ENCODE results near the gene ABHD8.

Gene ABHD8

DNA sequence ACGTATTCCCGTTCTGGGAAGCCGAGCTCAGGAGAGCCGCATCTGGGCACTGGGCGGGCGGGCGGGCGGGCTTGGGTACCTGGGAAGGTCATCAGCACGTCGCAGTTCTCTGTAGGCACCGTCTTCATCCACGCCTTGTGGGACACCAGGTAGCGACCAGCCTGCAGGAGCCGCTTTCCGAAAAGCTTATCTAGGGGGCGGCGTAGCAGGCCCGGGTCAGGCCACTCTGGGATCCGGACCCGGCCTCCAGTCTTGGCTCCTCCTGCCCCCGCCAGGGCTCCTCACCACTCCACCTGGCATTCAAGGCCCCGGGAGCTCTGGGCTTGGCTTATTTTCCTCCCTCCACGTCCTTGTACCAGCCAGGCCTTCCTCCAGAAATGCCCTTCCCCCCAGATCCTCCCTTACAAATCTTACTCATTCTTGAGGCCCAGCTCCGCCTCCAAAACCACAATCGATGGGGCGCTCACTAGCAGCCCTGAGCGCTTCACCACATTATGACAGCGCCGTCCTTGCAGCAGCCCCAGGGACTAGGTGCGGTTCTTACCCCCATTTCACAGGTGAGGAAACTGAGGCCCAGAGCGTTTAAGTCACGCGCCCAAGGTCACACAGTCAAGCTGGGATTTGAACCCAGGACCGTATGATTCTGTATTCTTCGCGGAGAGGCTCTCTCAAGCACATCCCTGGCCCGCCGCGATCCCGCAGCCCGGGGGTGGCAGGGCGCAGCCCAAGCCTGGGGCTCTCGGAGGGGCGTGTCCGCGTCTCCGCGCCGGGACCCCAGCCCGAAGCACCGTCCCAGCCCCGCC is 30.6 kb upstream of the ABHD8 start:
- peak; percentile 76 for DNase-seq (ENCODE audit: low read depth)

GRCh38 chr19:17332677-17333581 is 29.7 kb upstream of the ABHD8 start:
- DNase-seq (ENCODE audit: low read depth): peak; percentile 53

GRCh38 chr19:17332360-17332676 is 29.1 kb upstream of the ABHD8 start:
- no peak for DNase-seq (ENCODE audit: low read depth)

GRCh38 chr19:17331045-17331558 is 27.9 kb upstream of the ABHD8 start:
- DNase-seq (ENCODE audit: low read depth): no peak

DNA sequence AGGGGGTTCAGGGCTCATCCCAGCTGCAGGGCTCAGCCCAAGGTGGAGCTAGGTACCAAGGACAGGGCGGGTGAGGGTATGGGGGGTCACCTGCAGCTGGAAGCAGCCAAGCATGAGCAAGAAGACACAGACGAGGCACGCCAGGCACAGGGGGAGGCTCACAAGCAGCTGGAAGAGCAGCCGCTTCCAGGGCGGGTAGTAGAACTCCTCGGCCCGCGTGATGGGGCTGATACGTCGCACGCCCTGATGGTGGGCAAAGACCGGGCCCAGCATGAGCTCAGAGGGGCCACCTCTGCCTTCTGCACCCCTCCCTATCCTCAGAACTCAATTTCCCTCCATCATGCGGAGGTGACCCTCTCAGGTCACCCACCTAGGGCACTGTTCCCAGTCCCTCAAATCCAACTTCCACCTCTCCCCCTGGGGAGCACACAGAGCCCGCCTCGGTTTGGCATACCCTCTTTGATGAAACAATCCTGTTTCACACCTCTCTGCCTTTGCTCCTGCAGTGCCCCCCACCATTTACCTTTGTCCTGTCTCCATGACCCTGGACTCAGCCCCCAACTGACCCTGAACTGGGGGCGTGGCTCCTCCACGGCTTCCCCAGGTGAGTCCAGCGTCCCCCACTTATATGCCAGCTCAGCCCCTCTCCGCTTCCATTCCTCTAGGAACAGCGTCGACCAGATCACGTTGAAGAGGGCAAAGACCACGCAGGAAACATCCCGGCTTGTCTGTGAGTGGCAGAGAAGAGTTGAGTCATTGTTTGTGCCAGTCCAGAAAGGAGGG is 27.2 kb upstream of the ABHD8 start:
- no peak for DNase-seq (ENCODE audit: low read depth)

GRCh38 chr19:17329366-17330261 is 26.4 kb upstream of the ABHD8 start:
- DNase-seq (ENCODE audit: low read depth): no peak

GRCh38 chr19:17328517-17329365 is 25.5 kb upstream of the ABHD8 start:
- DNase-seq (ENCODE audit: low read depth): peak; percentile 15

DNA sequence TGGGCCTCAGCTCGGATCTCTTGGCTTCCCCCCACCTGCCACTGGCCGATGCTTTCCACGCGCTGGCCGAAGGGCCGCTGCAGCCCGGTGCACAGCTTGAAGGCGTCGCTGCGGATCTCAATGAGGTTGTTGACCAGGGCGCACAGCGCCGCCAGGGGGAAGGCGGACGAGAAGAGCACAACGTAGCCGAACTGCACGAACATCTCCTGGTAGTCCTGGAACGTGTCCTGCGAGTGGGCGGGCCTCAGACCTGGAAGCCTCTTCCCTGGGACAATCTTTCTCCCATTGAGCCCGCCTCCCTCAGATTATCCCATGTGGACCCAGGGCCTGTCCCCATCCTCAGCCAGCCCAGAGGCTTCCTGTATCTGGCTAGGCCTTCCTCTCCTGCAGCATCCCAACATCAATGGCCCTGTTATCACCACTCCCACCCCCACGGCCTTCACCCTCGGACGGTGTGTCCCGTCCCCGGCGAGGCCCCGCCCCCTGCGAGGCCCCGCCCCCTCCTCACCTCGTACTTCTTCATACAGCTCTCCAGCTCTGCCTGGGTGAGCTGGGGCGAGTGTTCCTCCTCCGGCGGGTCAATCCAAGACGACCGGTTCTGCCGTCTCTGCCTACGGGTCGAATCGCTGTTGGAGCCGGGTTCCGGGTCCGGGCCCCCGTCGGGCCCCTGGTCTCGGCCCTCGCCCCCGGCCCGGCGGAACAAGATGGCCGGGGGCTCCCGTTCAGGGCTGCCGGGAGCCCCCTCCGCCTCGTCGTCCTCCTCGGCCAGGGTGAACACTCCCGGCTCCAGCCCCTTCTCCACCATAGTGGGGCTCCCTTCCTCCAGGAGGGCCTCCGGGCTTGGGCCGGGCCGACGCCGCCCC is 24.7 kb upstream of the ABHD8 start:
- DNase-seq (ENCODE audit: low read depth): peak; percentile 43

DNA sequence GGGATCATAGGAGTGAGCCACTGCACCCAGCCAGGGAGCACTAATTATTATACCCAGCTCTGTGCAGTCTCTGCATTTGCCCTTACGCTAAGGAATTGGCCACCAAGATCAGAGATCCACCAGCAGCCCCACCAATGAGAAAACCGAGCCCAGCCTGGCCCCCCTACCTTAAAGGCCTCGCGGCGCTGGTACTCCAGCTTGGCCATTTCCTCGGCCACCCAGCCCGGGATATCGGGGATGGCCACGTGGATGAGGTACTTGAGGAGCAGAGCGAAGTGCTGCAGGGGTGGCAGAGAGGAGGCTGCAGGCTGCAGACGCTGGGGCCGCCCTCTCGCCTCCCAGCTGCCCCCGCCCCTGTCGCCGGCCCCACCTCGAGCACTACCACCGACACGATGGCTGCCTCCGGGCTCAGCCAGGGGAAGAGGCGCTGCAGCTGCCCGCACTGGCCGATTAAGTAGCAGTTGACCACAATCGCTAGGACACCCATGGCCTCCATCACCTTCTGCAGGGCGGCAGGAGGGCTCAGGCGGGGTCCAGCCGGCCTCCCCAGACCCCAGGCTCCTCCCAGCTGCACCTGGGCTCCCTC is 23.9 kb upstream of the ABHD8 start:
- no peak for DNase-seq (ENCODE audit: low read depth)

- DNase-seq (ENCODE audit: low read depth): no peak
These were observed 23.4 kb upstream of the ABHD8 start for GRCh38 chr19:17326595-17326966.

DNA sequence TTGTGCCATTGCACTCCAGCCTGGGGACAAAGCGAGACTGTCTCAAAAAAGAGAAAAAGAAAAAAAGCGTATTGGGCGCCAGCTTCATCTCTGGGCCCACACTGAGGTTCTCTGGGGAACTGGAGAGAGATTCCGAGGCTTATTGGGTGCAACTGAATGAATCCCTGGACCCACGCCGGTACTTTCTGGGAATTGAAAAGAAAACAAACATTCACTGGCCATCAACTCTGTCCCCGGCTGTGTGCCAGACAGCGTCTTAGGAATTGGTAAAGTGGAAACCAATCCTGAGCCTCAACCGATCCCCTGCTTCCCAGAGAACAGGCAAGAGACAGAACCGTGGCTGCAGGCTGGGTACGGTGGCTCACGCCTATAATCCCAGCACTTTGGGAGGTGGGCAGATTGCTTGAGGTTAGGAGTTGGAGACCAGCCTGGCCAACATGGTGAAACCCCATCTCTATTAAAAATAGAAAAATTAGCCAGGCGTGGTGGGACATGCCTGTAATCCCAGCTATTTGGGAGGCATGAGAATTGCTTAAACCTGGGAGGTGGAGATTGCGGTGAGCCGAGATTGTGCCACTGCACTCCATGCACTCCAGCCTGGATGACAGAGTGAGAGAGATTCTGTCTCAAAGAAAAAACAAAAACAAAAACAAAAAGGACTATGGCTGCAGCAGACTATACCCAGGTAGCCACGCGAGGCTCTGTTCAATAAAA is 22.8 kb upstream of the ABHD8 start:
- no peak for DNase-seq (ENCODE audit: low read depth)

DNA sequence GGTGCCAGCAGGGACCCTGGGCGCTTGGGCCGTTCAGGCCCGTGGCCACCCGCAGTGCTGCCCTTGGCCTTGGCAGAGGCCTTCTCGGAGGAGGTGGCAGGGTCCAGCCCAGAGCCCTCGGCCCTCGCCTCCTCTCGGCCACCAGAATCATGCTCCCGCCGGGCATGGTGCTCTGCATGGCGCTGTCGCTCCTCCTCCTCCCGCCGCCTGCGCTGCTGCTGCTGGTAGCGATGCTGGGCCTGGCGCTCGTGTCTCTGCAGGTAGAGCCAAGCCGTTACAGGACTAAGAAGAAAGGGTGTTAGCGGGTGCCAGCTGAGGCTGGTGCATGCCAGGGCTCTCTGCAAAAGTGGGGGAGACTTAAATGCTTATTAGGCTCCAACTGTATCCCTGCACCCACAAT is 21.9 kb upstream of the ABHD8 start:
- no peak for DNase-seq (ENCODE audit: low read depth)

DNA sequence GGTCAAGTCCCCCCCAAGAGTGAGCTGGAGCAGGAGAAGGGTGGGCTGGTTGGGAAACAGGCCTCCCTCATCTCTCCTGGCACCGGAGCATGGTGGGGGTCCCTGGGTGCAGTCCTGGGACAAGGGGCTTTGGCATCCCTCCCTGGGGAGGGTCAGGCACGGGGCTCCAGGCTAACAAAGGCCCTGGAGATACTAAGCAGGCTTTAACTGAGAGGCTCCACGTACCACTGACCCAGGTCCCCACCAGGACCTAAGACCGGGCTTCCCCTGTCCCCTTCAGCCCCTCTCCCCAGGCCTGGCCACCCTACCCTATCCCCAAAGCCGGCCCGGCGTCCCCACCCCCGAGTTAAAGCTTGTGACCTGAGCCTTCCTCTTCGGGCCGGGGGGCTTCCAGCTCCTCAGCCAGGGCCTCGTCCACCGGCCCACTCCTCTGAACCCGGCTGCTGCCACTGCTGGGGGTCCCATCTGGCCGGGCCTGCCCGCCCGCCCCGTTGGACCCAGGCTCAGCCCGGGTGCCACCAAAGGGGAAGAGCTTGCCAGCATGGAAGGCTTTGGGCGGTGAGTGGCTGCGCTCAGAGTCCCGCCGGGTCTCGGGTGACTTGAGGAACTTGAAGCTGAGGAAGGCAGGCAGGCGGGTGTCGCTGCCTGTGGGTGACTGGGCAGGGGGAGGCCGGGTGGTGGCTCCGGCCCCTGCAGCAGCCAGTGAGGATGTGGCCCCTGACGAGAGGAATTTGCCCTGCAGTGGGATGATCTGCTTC is 21.3 kb upstream of the ABHD8 start:
- DNase-seq (ENCODE audit: low read depth): no peak

GRCh38 chr19:17323964-17324332 is 20.7 kb upstream of the ABHD8 start:
- DNase-seq (ENCODE audit: low read depth): no peak

DNA sequence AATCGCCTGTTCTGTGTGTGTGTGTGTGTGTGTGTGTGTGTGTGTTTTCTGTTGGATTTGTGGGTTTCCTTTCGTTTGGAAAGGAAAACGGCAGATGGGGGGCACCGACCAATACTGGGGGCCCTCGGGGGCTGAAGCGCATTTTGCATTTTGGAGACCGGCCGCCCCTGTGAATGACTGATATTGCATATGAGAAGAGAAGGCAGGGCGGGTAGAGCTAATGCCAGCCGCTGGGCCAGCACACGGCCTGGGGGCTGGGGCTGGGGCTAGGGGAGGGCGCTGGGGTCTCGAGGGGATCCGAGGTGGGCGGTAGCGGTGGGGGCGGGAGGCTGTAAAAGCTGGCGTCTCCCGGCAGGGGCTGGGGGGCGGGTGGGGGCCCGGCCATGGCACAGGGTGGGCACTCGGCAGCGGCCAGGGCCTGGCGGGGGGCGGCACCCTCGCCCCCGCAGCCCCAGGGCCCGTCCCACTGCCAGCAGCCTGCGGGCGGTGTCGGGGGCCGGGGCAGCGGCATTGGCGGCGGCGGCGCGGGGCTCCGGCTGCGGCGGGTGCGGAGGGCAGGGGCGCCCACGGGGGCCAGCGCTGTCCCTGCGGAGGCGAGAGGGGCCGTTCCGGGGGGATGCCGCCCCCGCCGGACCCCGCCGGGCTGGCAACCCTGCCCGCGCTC is 20.2 kb upstream of the ABHD8 start:
- DNase-seq (ENCODE audit: low read depth): no peak

- DNase-seq (ENCODE audit: low read depth): no peak
These were observed 19.6 kb upstream of the ABHD8 start for GRCh38 chr19:17322854-17323253.

Measured in activated T-cell treated with anti-CD3 and anti-CD28 coated beads for 48 hours (primary cell).